Heart right ventricle (tissue), 16 donors: Measurements from ENCODE around the gene SAA1. TPM values are rescaled to one million over a fixed set of nuclear protein-coding genes. Genes with fewer than 3 reads are reported as not detected.

Source experiments
- ATAC-seq, 8 donors: fragments of 200-7000 bp; cut with Tn5 transposase; one replicate each; pipeline ENCODE4 v1.9.1; 2020; ENCODE audit warnings: mild to moderate bottlenecking in 8 of 8, moderate library complexity in 8 of 8, moderate number of reproducible peaks in 1 of 8
- DNase-seq, 2 donors: peaks; one replicate each; pipeline ENCODE4 v3.0.0-alpha.2; 2020
- H3K27ac ChIP-seq, 10 donors: fragments of 200-600 bp; sonication (generic) in 2 of 10; one replicate each; pipeline versions ENCODE4 v1.5.0 to v1.8.0; 2020 to 2022; ENCODE audit warnings: mild to moderate bottlenecking in 3 of 10
- H3K27me3 ChIP-seq, 7 donors: fragments of 200-600 bp; one replicate each; pipeline ENCODE4 v1.8.0; 2021 to 2022; ENCODE audit warnings: mild to moderate bottlenecking in 2 of 7
- H3K36me3 ChIP-seq, 9 donors: fragments of 200-600 bp; sonication (generic) in 1 of 9; one replicate each; pipeline versions ENCODE4 v1.5.0 to v1.8.0; 2020 to 2022; ENCODE audit warnings: mild to moderate bottlenecking in 2 of 9
- H3K4me1 ChIP-seq, 9 donors: fragments of 200-600 bp; sonication (generic) in 1 of 9; one replicate each; pipeline versions ENCODE4 v1.5.0 to v1.8.0; 2020 to 2022; ENCODE audit warnings: mild to moderate bottlenecking in 4 of 9
- H3K4me3 ChIP-seq, 10 donors: fragments of 200-600 bp; sonication (generic) in 2 of 10; one replicate each; pipeline versions ENCODE4 v1.5.0 to v1.8.0; 2020 to 2022; ENCODE audit warnings: mild to moderate bottlenecking in 7 of 10, moderate library complexity in 2 of 10
- H3K9me3 ChIP-seq, 11 donors: fragments of 200-600 bp in 10 of 11; sonication (generic) in 2 of 11; one replicate each; pipeline versions ENCODE4 v1.5.0 to v1.8.0; 2013 to 2022; ENCODE audit warnings: mild to moderate bottlenecking in 2 of 11, control low read depth in 1 of 11, moderate library complexity in 1 of 11
- WGBS, 2 donors: extraction: QIAGEN DNeasy Blood & Tissue Kit; methylation state at CpG; one replicate each; pipeline ENCODE4 v1.1.7; 2013; ENCODE audit warnings: inconsistent platforms in 1 of 2; 5-methylcytosine and 5-hydroxymethylcytosine counted together
- intact Hi-C, 10 donors: fragments of 100-400 bp; cut with DNase I; formaldehyde crosslinking; loops; one replicate each; pipeline versions ENCODE4 v1.11.1 to v1.14.2; 2022
- polyA plus RNA-seq, 2 donors: library from polyadenylated mRNA; stranded (reverse); fragments of 200-250 nt; gene quantifications; one replicate each; pipeline ENCODE4 v1.2.3, GENCODE V29; 2013
- total RNA-seq, 10 donors: library from RNA; stranded (reverse); fragmentation: NEBNext Ultra II Directional in 3 of 10; extraction: Animal tissue kit (Norgen Biotek cat#: 25700) in 3 of 10; gene quantifications; one replicate each; pipeline versions ENCODE4 v1.2.1 to v1.2.4, GENCODE V29; 2021 to 2023
- TF ChIP-seq, protein P1 (sequence below), 9 donors: fragments of 200-600 bp; sonication (generic) in 2 of 9; IDR thresholded peaks; one replicate each; pipeline versions ENCODE4 v1.5.0 to v1.8.0; 2021 to 2022; ENCODE audit warnings: antibody characterized with exemption in 9 of 9, mild to moderate bottlenecking in 5 of 9, moderate library complexity in 1 of 9
- donor health status: Arrhythmogenic right ventricular cardiomyopathy.
- donor health status: ischemic (EF 13 %, LVEDD 7.1; RV severe dilation, severe dysfunction).
- donor health status: healthy with polysubstance abuse.
- donor health status: DM: no; HTN: yes; CAD: no.
- donor health status: DM: no; HTN: no; CAD: no.
- donor health status: ischemic (EF 25% LVEDD 6.9; RV normal size, moderate dysfunction).
- donor health status: ischemic (EF 25% LVEDD 5.7; RV mildly dilated, moderate dysfunction).
- donor health status: healthy.
- donor health status: DM: yes; HTN: yes; CAD: no.
- donor health status: Ischemic cardiomyopathy.
- donor health status: ischemic (EF 35%, LVEDD 5.7; RV mildly dilated, moderate dysfunction).
- donor health status: nonischemic (EF 11% LVEDD 7.7; RV severe dilation, severe dysfunction).
- donor health status: DM: yes; HTN: yes; CAD: no.
- donor health status: PGD.
- donor health status: ischemic (EF 29% LVEDD 5.4; RV normal size, mild dysfunction).
- donor health status: nonischemic (EF 23%, LVEDD 6.1; RV moderate dilation, normal function).

The SAA1 gene
- total and polyA plus RNA-seq, 12 donors, result 0.57 to 29.0 (median 1.9) TPM; not detected in 2

DNA sequence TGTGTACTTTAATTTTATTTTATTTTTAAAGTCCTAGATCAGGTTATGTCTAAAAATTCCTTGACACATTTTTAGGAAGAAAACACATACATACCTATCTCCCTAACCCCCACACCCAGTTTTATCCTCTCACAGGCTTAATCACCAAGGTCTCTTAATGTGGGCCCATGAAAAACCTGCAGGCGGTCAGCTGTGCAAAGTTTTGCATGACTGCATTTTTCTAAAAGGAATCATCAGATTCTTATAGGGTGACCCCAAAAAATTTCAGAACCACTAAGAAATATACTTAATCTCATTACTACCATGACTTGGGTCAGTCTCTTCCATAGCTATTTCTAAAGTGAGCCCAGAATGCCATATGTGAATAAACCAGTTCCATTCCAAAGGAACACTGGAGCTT is 19.8 kb downstream of the SAA1 start:
- H3K27ac ChIP-seq, result no peak overlapping the region
- TF ChIP-seq, protein P1, sequence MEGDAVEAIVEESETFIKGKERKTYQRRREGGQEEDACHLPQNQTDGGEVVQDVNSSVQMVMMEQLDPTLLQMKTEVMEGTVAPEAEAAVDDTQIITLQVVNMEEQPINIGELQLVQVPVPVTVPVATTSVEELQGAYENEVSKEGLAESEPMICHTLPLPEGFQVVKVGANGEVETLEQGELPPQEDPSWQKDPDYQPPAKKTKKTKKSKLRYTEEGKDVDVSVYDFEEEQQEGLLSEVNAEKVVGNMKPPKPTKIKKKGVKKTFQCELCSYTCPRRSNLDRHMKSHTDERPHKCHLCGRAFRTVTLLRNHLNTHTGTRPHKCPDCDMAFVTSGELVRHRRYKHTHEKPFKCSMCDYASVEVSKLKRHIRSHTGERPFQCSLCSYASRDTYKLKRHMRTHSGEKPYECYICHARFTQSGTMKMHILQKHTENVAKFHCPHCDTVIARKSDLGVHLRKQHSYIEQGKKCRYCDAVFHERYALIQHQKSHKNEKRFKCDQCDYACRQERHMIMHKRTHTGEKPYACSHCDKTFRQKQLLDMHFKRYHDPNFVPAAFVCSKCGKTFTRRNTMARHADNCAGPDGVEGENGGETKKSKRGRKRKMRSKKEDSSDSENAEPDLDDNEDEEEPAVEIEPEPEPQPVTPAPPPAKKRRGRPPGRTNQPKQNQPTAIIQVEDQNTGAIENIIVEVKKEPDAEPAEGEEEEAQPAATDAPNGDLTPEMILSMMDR (IDR thresholded peaks at IDR 0.05), result no peak
- ATAC-seq (no peak), DNase-seq (no peak)
- no peak overlapping the region for H3K4me3 ChIP-seq
- WGBS, 2 donors, result 98 to 100% methylated on average over 1 of the region's 1 CpG
- H3K4me1 ChIP-seq, result no peaks in the 10 kb centered on the region
- H3K27me3 ChIP-seq, result no peaks in the 10 kb centered on the region
- intact Hi-C loops, result no loop called here
- peaks cover 0 to 100% (median 41%) of the 10 kb centered on the region in 9 donors for H3K36me3 ChIP-seq
- H3K9me3 ChIP-seq, result no peaks in the 10 kb centered on the region

DNA sequence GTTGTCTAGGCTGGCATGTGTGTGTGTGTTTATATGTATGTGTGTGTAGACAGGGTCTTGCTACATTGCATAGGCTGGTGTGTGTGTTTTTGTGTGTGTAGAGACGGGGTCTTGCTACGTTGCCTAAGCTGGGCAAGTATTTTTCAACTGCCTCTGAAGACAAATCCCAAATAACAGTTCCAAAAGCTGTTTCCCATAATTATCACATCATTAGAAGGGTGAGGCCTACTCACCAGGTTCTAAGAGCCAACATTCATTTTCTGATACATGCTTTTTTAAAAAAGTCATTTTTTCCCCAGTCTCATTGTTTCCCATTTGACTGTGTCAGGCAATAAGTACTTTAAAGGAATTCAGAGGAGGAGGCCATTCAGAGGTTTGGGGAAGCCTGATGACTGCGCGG is 22.8 kb downstream of the SAA1 start:
- intact Hi-C loops, result no loop called here
- TF ChIP-seq, protein P1 (IDR thresholded peaks at IDR 0.05), result no peak
- Histone ChIP-seq H3K36me3 (peaks cover 0 to 100% (median 61%) of the 10 kb centered on the region in 9 donors), H3K27ac (no peak overlapping the region), H3K27me3 (no peaks in the 10 kb centered on the region), H3K9me3 (no peaks in the 10 kb centered on the region), H3K4me1 (no peaks in the 10 kb centered on the region), H3K4me3 (no peak overlapping the region)
- no peak for ATAC-seq
- no peak for DNase-seq
- 96 to 100% methylated on average over 4 of the region's 4 CpGs for WGBS, 2 donors

DNA sequence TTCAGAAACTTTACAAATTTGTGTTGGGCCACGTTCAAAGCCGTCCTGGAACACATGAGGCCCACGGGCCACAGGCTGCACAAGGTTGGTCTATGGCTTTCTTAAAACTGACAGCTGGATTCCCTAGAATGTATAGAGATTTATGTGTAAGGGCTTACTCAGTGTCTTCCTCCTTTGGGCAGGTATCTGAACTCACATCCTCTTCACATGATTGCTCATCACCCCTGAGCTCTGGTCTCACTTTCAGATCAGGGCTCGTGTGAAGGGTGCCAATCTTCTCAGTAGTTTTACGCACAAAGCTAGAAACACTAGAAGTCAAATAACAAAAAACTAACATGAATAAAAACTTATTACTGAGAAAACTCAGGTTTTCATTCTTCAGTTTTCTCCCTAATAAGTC is 28.8 kb downstream of the SAA1 start:
- Histone ChIP-seq H3K27me3 (no peaks in the 10 kb centered on the region), H3K27ac (no peak overlapping the region), H3K4me3 (no peak overlapping the region), H3K36me3 (peaks cover 0 to 100% (median 69%) of the 10 kb centered on the region in 9 donors), H3K4me1 (no peaks in the 10 kb centered on the region), H3K9me3 (no peaks in the 10 kb centered on the region)
- TF ChIP-seq, protein P1 (IDR thresholded peaks at IDR 0.05), result no peak
- whole genome bisulfite sequencing, 2 donors, result 96 to 98% methylated on average over 5 of the region's 5 CpGs
- no peak for DNase-seq
- intact Hi-C loops, result no loop called here
- no peak for ATAC-seq

DNA sequence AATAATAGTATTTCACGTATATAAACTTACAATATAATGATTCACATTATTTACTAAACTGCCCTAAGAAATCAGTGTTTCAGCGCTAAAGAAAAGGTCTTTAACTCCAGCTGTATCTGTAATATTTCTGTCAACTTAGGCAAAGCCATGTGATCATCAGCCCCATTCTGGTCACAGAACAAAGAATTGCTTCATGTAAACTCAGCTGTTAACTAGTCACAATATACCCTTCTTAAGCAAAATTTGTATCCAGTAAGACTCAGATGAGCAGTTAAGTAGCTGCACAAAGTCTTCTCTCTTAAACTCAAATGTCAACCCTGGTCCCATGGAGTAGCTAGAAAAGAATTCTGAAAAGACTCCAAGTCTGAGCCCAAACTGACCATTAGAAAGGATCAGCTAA is 29.3 kb downstream of the SAA1 start:
- ATAC-seq (no peak), DNase-seq (no peak)
- no peaks in the 10 kb centered on the region for H3K4me1 ChIP-seq
- no peaks in the 10 kb centered on the region for H3K9me3 ChIP-seq
- 94 to 99% methylated on average over 2 of the region's 2 CpGs for WGBS, 2 donors
- peaks cover 0 to 100% (median 74%) of the 10 kb centered on the region in 9 donors for H3K36me3 ChIP-seq
- no peak overlapping the region for H3K27ac ChIP-seq
- H3K27me3 ChIP-seq, result no peaks in the 10 kb centered on the region
- no peak overlapping the region for H3K4me3 ChIP-seq
- intact Hi-C loops, result no loop called here
- TF ChIP-seq, protein P1 (IDR thresholded peaks at IDR 0.05), result no peak
